Measurements from ENCODE around the gene VAV3.

DNA sequence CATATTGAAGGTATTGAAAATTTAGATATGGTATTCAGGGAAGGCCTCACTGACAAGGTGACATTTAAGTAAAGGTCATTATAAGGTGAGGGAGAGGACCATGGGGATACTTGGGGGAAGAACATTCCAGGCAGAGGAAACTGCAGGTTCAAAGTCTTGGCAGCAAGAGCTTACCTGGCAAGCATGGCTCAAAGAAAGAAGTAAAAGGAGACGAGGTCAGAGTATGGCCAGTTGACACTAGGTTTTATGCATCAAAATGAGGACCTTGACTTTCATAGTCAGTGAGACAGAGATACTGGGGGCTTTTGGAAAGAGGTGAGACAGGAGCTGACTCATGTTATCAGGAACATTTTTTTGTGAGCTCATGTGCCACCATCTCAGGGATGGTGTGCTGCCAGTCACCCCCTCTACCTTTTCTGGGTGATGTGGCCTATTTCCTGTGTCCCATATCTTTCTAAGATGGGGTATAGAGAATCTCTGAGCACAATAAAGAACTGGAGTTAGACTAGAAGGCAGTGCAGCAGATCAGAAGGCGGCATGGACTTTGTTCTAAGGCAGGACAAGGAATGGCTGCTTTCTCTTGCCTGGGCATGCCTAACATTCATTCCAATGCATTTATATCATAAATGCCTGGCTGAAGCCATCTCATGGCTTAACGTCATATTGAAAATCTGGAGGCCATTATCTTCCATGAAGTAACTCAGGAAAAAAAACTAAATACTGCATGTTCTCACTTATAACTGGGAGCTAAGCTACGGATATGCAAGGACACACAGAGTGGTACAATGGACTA lies 417.4 kb downstream of the VAV3 start:
- TF ChIP-seq POLR2A (IDR thresholded peaks at IDR 0.05), result no peak
- TF ChIP-seq, protein P1, sequence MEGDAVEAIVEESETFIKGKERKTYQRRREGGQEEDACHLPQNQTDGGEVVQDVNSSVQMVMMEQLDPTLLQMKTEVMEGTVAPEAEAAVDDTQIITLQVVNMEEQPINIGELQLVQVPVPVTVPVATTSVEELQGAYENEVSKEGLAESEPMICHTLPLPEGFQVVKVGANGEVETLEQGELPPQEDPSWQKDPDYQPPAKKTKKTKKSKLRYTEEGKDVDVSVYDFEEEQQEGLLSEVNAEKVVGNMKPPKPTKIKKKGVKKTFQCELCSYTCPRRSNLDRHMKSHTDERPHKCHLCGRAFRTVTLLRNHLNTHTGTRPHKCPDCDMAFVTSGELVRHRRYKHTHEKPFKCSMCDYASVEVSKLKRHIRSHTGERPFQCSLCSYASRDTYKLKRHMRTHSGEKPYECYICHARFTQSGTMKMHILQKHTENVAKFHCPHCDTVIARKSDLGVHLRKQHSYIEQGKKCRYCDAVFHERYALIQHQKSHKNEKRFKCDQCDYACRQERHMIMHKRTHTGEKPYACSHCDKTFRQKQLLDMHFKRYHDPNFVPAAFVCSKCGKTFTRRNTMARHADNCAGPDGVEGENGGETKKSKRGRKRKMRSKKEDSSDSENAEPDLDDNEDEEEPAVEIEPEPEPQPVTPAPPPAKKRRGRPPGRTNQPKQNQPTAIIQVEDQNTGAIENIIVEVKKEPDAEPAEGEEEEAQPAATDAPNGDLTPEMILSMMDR (IDR thresholded peaks at IDR 0.05 in 8 of 11, conservative IDR thresholded peaks at IDR 0.05 in 3 of 11), result no peak
- no peak for TF ChIP-seq POLR2AphosphoS5 (IDR thresholded peaks at IDR 0.05)

All from spleen (tissue), 7 donors.